ENCODE results near the gene POU2F3. TPM values are rescaled to one million over a fixed set of nuclear protein-coding genes. Genes with fewer than 3 reads are reported as not detected.

POU2F3 gene
- total and polyA plus RNA-seq, 2 of the 8 experiments (the other 6 are each of a cell fraction or from before 2014, with no cell fraction given): 1.0 to 2.1 TPM

GRCh38 chr11:120307476-120307875 lies 67.5 kb downstream of the POU2F3 start:
- no peaks in the 10 kb centered on the region for H3K9me3 ChIP-seq (ENCODE audit: insufficient read depth in 2 of 2, low read depth in 1 of 2, low read length in 1 of 2)
- no peak for DNase-seq (ENCODE audit: low read depth in 1 of 2, low spot score in 2 of 2)
- no peak overlapping the region for H2BK20ac ChIP-seq (ENCODE audit: low read length)
- no peak overlapping the region for H4K91ac ChIP-seq (replicated peaks; ENCODE audit: insufficient read length, low read length)
- no peaks in the 10 kb centered on the region for H3K23me2 ChIP-seq (ENCODE audit: low read depth, low read length)
- H4K20me1 ChIP-seq (replicated peaks in 1 of 2; ENCODE audit: control insufficient read depth in 1 of 2, insufficient read depth in 2 of 2, low read length in 2 of 2): no peaks in the 10 kb centered on the region
- H3K79me2 ChIP-seq (ENCODE audit: control insufficient read depth in 1 of 2, insufficient read depth in 2 of 2, low read length in 2 of 2): no peaks in the 10 kb centered on the region
- H3K4me1 ChIP-seq (replicated peaks in 1 of 4; ENCODE audit: control insufficient read depth in 3 of 4, insufficient read depth in 4 of 4, low read length in 3 of 4): peaks cover 0 to 12% (median 5%) of the 10 kb centered on the region in 4 experiments; a peak in 5 of 7 replicates
- no peak overlapping the region for H3K56ac ChIP-seq (replicated peaks; ENCODE audit: insufficient read length, low read depth, low read length)
- H2BK120ac ChIP-seq (replicated peaks; ENCODE audit: low read depth, low read length): no peak overlapping the region
- no peak overlapping the region for H3K27ac ChIP-seq (ENCODE audit: low read depth, low read length)
- peak overlapping the region; percentile 11; the same call in 1 of the 2 replicates for H2BK12ac ChIP-seq (ENCODE audit: low read depth, low read length)
- H3K9ac ChIP-seq (replicated peaks in 1 of 4; ENCODE audit: extremely low read depth in 1 of 4, low read depth in 3 of 4, low read length in 3 of 4): no peak overlapping the region
- H3K18ac ChIP-seq (ENCODE audit: extremely low read depth, low read length): no peak overlapping the region
- H4K8ac ChIP-seq (ENCODE audit: extremely low read depth, insufficient read depth, low read length): no peak overlapping the region
- H3K14ac ChIP-seq (ENCODE audit: insufficient read length): no peak overlapping the region
- peaks cover 0 to 7% (median 0%) of the 10 kb centered on the region in 4 experiments; a peak in 2 of 7 replicates for H3K27me3 ChIP-seq (replicated peaks in 1 of 4; ENCODE audit: control insufficient read depth in 3 of 4, extremely low read depth in 1 of 4, insufficient read depth in 3 of 4, low read length in 3 of 4)
- H2BK15ac ChIP-seq (ENCODE audit: low read length): no peak overlapping the region
- ChIA-PET POLR2A (ENCODE audit: partially characterized antibody) (no interaction called here), CTCF (ENCODE audit: partially characterized antibody) (interaction anchor here (0.8 to 31.5 kb wide), 7 partner anchors 9 to 136 kb away, joined by 3 to 1412 read pairs (median 3); partner anchors contain the start of gene POU2F3)
- H3K4me2 ChIP-seq (ENCODE audit: insufficient read depth in 1 of 2, low read depth in 2 of 2, low read length in 2 of 2): no peak overlapping the region
- TF ChIP-seq BRCA1 (IDR thresholded peaks at IDR 0.05; ENCODE audit: low read depth, low read length) (no peak), TAF7 (optimal IDR thresholded peaks at IDR 0.05; ENCODE audit: borderline replicate concordance, low read depth, low read length) (no peak), CREB1 (IDR thresholded peaks at IDR 0.05) (no peak), SUZ12 (IDR thresholded peaks at IDR 0.05; ENCODE audit: low read length) (no peak), ZNF274 (IDR thresholded peaks at IDR 0.05; ENCODE audit: borderline replicate concordance, extremely low read depth, low read length) (no peak), RBBP5 (IDR thresholded peaks at IDR 0.05; ENCODE audit: borderline replicate concordance, low read depth, low read length) (no peak), YY1 (IDR thresholded peaks at IDR 0.05; ENCODE audit: low read depth, low read length) (no peak), CBX5 (IDR thresholded peaks at IDR 0.05; ENCODE audit: low read depth, low read length) (no peak), KDM1A (IDR thresholded peaks at IDR 0.05; ENCODE audit: borderline replicate concordance, low read length) (no peak)
- no peak overlapping the region for H2BK5ac ChIP-seq (ENCODE audit: low read depth, low read length)
- H3K79me1 ChIP-seq (ENCODE audit: low read depth, low read length): no peaks in the 10 kb centered on the region
- 86% methylated on average over 11 of the region's 11 CpGs; no CpG with 5 or more reads in 1 of the 2 experiments for WGBS, 2 experiments (ENCODE audit: extremely low coverage in 1 of 2, insufficient coverage in 1 of 2, insufficient read length in 1 of 2, insufficient replicate concordance in 2 of 2, low coverage in 1 of 2, low lambda C conversion rate in 2 of 2, missing lambda C conversion rate in 1 of 2)
- H4K5ac ChIP-seq (ENCODE audit: insufficient read length, low read depth, low read length): no peak overlapping the region
- H3K36me3 ChIP-seq (ENCODE audit: control insufficient read depth in 2 of 4, insufficient read depth in 4 of 4, low read length in 3 of 4): no peaks in the 10 kb centered on the region
- no peak overlapping the region for H3K4me3 ChIP-seq (ENCODE audit: extremely low read depth in 1 of 4, insufficient read depth in 2 of 4, low read depth in 3 of 4, low read length in 4 of 4)
- no peak overlapping the region for H2AFZ ChIP-seq (ENCODE audit: low read length)
- H3K23ac ChIP-seq (ENCODE audit: insufficient read length): no peak overlapping the region
- no peak for FAIRE-seq
- H2AK5ac ChIP-seq (ENCODE audit: low read depth, low read length): no peak overlapping the region
- H3K4ac ChIP-seq (replicated peaks; ENCODE audit: insufficient read length, low read depth, low read length): no peak overlapping the region
